Measurements from ENCODE around the gene CDYL. TPM values are rescaled to one million over a fixed set of nuclear protein-coding genes. Genes with fewer than 3 reads are reported as not detected.

Gene CDYL
- total RNA-seq, 2 donors from 2014 or later, result 6.6 to 8.0 TPM

GRCh38 chr6:4965562-4966389 is 189.6 kb downstream of the CDYL start:
- 62 to 75% methylated on average over 8 of the region's 8 CpGs for WGBS, 2 donors
- no peaks in the 10 kb centered on the region for H3K9me3 ChIP-seq
- no peaks in the 10 kb centered on the region for H3K36me3 ChIP-seq (replicated peaks in 1 of 2; ENCODE audit: insufficient read depth in 1 of 2, low read depth in 2 of 2)
- DNase-seq (no peak), ATAC-seq (no peak)
- TF ChIP-seq, protein P1, sequence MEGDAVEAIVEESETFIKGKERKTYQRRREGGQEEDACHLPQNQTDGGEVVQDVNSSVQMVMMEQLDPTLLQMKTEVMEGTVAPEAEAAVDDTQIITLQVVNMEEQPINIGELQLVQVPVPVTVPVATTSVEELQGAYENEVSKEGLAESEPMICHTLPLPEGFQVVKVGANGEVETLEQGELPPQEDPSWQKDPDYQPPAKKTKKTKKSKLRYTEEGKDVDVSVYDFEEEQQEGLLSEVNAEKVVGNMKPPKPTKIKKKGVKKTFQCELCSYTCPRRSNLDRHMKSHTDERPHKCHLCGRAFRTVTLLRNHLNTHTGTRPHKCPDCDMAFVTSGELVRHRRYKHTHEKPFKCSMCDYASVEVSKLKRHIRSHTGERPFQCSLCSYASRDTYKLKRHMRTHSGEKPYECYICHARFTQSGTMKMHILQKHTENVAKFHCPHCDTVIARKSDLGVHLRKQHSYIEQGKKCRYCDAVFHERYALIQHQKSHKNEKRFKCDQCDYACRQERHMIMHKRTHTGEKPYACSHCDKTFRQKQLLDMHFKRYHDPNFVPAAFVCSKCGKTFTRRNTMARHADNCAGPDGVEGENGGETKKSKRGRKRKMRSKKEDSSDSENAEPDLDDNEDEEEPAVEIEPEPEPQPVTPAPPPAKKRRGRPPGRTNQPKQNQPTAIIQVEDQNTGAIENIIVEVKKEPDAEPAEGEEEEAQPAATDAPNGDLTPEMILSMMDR (IDR thresholded peaks at IDR 0.05), result no peak
- TF ChIP-seq POLR2A (IDR thresholded peaks at IDR 0.05), result no peak
- peaks cover 0 to 3% of the 10 kb centered on the region in 2 donors for H3K27me3 ChIP-seq
- H3K4me3 ChIP-seq, result no peak overlapping the region
- no peak overlapping the region for H3K27ac ChIP-seq
- intact Hi-C loops (cut with DNase I), result no loop called here
- no peaks in the 10 kb centered on the region for H3K4me1 ChIP-seq

- Histone ChIP-seq H3K9me3 (no peaks in the 10 kb centered on the region), H3K4me3 (no peak overlapping the region), H3K27me3 (peaks cover 0 to 3% of the 10 kb centered on the region in 2 donors), H3K36me3 (replicated peaks in 1 of 2; ENCODE audit: insufficient read depth in 1 of 2, low read depth in 2 of 2) (no peaks in the 10 kb centered on the region), H3K4me1 (no peaks in the 10 kb centered on the region), H3K27ac (no peak overlapping the region)
- no peak for DNase-seq
- 79 to 85% methylated on average over 5 of the region's 5 CpGs for WGBS, 2 donors
- intact Hi-C loops (cut with DNase I), result no loop called here
- TF ChIP-seq, protein P1 (IDR thresholded peaks at IDR 0.05), result no peak
- ATAC-seq, result no peak
These were observed 191.3 kb downstream of the CDYL start for GRCh38 chr6:4967301-4968030.

- intact Hi-C loops (cut with DNase I), result no loop called here
- no peaks in the 10 kb centered on the region for H3K36me3 ChIP-seq (replicated peaks in 1 of 2; ENCODE audit: insufficient read depth in 1 of 2, low read depth in 2 of 2)
- no peaks in the 10 kb centered on the region for H3K9me3 ChIP-seq
- DNase-seq (no peak), ATAC-seq (no peak)
- H3K4me1 ChIP-seq, result no peaks in the 10 kb centered on the region
- no peak overlapping the region for H3K27ac ChIP-seq
- peaks cover 0 to 3% of the 10 kb centered on the region in 2 donors for H3K27me3 ChIP-seq
- WGBS, 2 donors, result 71 to 75% methylated on average over 8 of the region's 8 CpGs
- H3K4me3 ChIP-seq, result no peak overlapping the region
- TF ChIP-seq, protein P1 (IDR thresholded peaks at IDR 0.05), result no peak
- TF ChIP-seq POLR2A (IDR thresholded peaks at IDR 0.05), result no peak
These were observed 193.5 kb downstream of the CDYL start for GRCh38 chr6:4969609-4970285.

DNA sequence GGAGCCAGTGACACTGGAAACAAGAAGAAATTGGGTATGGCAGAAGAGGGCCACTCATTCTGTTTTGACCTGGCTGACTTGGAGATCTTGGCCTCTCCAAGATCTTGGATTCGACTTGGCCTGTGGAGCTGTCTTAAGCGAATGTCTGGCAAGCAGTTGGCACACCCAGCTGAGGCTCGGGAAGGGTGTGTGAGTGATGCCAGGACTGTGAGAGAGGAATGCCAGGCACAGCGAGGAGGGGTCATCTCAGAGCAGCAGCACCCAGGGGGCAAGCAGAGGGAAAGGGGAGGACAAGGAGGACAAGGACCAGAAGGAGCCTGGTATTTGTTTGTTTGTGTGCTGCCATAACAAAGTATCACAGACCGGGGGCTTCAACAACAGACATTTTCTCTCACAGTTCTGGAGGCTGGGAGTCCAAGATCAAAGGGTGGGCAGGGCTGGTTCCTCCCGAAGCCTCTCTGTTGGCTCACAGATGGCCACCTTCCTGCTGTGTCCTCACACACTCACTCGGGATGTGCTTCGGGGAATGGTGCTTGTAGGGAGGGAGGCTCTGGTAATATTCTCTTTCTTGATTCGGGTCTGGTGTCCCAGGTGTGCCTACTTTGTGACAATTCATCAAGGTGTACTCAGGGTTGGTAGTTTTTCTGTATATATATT is 194.7 kb downstream of the CDYL start:
- WGBS, 2 donors, result 47 to 58% methylated on average over 9 of the region's 9 CpGs
- Histone ChIP-seq H3K4me3 (no peak overlapping the region), H3K36me3 (replicated peaks in 1 of 2; ENCODE audit: insufficient read depth in 1 of 2, low read depth in 2 of 2) (no peaks in the 10 kb centered on the region), H3K27me3 (peaks cover 0 to 3% of the 10 kb centered on the region in 2 donors), H3K4me1 (no peaks in the 10 kb centered on the region), H3K9me3 (no peaks in the 10 kb centered on the region), H3K27ac (no peak overlapping the region)
- intact Hi-C loops (cut with DNase I), result no loop called here
- no peak for DNase-seq
- no peak for TF ChIP-seq POLR2A (IDR thresholded peaks at IDR 0.05)
- TF ChIP-seq, protein P1 (IDR thresholded peaks at IDR 0.05), result no peak
- ATAC-seq, result no peak

Data from body of pancreas (tissue), 4 donors.